GM12892 (cell line): Measurements from ENCODE around the gene STN1.

Experiments used
- DNase-seq: peaks from one replicate; pipeline ENCODE4 v3.0.0; 2011; ENCODE audit not compliant: insufficient read length
- FAIRE-seq: peaks from 2 replicates; lab custom pipeline; 2011; peaks lifted over from hg19 to GRCh38; lab: Jason Lieb, UNC
- POLR2A ChIP-seq: IDR thresholded peaks from 2 replicates; pipeline ENCODE4 v1.6.1; 2011; ENCODE audit warnings: low read depth, low read length, control low read depth
- POLR2AphosphoS5 ChIP-seq: IDR thresholded peaks from 2 replicates; pipeline ENCODE4 v1.6.1; 2011; ENCODE audit warnings: low read depth, low read length, control low read depth
- TAF1 ChIP-seq: IDR thresholded peaks from 2 replicates; pipeline ENCODE4 v1.6.1; 2011; ENCODE audit warnings: low read depth, mild to moderate bottlenecking, control low read depth, low read length, borderline replicate concordance

STN1 gene

GRCh38 chr10:103897241-103897774 is 20.7 kb downstream of the STN1 start:
- DNase-seq: no peak

GRCh38 chr10:103896225-103896624 is 21.8 kb downstream of the STN1 start:
- TF ChIP-seq POLR2A (no peak), TAF1 (no peak), POLR2AphosphoS5 (no peak)
- no peak for DNase-seq
- FAIRE-seq: no peak

More at GRCh38 chr10:103897241-103897774, 20.7 kb downstream of the STN1 start:
- FAIRE-seq: no peak
- TF ChIP-seq POLR2AphosphoS5 (no peak), POLR2A (no peak), TAF1 (no peak)

DNA sequence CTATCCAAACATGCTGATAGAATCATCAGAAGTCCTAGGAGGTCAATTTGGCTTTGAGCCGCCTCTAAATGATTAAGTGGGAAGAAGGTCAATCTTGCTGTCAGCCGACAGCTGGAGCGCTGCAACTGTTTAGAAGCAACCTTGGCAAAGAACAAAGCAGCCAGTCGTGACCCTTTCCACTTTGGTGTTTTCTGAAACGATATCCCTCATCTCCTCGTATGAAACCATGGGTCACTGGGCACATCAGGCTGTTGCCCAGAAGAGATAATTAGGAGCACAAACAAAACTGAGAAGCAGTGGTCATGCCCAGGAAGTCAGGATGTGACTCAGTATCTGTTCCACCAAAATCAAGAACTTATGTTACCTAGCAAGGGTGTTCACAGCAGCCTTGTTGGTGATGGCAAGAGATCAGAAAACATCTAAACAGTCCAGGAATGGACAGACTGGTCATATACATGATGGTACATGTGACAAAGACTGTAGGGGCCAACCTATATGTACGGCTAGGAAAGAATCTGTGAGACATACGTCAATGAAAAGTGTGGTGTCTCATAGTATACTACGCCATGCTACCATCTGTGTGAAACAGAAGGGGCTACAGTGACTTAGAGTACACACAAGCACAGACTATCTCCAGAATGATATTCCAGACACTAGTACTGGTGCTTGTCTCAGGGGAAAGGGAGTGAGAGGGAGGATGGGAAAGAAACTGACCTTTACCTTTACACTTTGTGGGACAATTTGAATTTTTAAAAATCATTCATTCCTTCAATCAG is 22.4 kb downstream of the STN1 start:
- no peak for DNase-seq
- FAIRE-seq: peak; percentile 38

DNA sequence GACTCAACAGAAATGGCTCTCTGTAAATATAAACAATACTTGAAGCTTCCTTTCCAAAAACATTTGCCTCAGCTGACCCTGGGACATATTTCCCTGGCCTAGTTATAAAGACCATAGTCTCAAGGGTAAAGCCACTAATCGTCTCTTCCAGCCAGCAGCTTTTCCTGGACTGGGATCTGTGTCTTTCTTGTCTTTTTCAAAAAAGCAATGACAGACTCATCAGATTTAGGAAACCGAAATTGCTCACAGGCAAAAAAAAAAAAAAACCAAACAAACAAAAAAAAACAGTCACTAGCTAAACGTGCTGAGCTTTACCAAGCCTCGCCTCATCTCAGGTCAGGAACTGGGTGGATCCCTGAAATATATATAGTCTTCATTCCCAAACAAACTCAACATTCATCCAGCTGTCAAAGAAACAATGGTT is 23.5 kb downstream of the STN1 start:
- FAIRE-seq: no peak
- no peak for TF ChIP-seq TAF1
- TF ChIP-seq POLR2AphosphoS5: no peak
- no peak for TF ChIP-seq POLR2A
- no peak for DNase-seq

More for the DNA sequence above, 22.4 kb downstream of the STN1 start:
- TF ChIP-seq POLR2AphosphoS5 (no peak), TAF1 (no peak), POLR2A (no peak)

DNA sequence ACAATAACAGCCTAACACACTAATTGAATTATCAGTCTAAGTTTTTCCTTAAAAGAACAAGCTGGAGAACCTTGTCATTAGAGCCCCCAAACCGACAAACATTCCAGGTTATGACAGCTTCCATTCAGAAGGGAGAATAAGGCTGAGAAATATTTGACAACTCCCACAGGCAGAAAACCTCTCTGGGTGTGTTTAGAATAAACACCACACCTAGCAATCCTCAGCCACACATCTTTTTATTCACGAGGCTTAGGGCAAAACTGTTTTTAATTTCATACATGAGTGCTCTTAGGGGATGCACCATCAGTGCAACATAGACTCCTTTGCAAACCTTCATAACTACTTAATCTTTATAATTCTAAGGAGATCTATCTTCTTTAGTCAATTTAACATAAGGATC is 24.2 kb downstream of the STN1 start:
- FAIRE-seq (no peak), DNase-seq (no peak)
- no peak for TF ChIP-seq TAF1
- no peak for TF ChIP-seq POLR2A
- TF ChIP-seq POLR2AphosphoS5: no peak

- DNase-seq: no peak
- no peak for TF ChIP-seq TAF1
- no peak for TF ChIP-seq POLR2A
- TF ChIP-seq POLR2AphosphoS5: no peak
- no peak for FAIRE-seq
Measured at GRCh38 chr10:103892181-103892580, 25.8 kb downstream of the STN1 start.

- DNase-seq: no peak
- TF ChIP-seq TAF1 (no peak), POLR2AphosphoS5 (no peak), POLR2A (no peak)
- FAIRE-seq: no peak
Measured at GRCh38 chr10:103890688-103891087, 27.3 kb downstream of the STN1 start.

DNA sequence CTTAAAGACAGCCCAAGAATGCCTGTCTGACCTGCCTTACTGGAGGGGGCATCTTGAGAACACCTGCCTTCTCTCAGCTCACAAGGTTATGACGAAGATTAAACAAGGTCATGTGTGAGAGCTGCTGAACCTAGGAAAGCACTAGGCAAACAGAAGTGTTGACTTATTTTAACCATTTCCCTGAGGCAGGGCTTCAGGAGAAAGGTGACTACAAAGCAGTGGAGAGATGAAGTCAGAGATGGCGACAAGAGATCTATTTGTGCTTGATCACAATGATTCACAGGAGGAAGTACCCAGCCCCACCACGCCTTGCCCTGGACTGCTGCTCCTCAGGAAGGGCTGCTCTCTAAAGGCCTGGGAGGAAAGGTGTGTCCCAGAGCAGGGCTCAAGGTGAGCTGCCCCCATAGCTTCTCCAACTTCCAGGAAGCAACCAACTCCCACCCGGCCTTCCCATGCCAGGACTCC is 27.8 kb downstream of the STN1 start:
- no peak for TF ChIP-seq POLR2A
- TF ChIP-seq TAF1: no peak
- no peak for TF ChIP-seq POLR2AphosphoS5
- DNase-seq (no peak), FAIRE-seq (no peak)

- DNase-seq (no peak), FAIRE-seq (no peak)
- TF ChIP-seq POLR2AphosphoS5 (no peak), POLR2A (no peak), TAF1 (no peak)
Measured at GRCh38 chr10:103889121-103889720, 28.8 kb downstream of the STN1 start.

- FAIRE-seq (peak; percentile 84), DNase-seq (peak; percentile 13)
- TF ChIP-seq POLR2AphosphoS5: no peak
- TF ChIP-seq POLR2A: no peak
- TF ChIP-seq TAF1: no peak
Measured at GRCh38 chr10:103888113-103888841, 29.7 kb downstream of the STN1 start.

DNA sequence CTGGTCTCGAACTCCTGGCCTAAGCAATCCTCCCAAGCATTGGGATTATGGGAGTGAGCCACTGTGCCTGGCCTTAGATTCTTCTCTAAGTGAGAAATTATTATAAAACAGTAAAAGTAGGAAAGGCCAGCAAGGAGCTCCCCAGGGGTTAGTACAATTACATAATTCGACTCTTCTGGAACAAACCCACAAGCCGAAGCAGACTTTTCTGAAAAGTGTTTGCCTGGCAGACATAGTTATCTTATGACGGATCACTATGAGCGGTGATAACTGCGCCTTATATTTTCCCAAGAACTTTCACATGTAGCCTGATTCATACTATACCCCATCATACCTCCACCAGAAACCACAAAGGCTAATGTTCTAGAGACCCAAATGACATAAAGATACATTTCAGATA is 32.4 kb downstream of the STN1 start:
- TF ChIP-seq POLR2AphosphoS5 (no peak), TAF1 (no peak), POLR2A (no peak)
- FAIRE-seq: no peak
- no peak for DNase-seq
